ENCODE results near the gene RBPJL.

Gene RBPJL

GRCh38 chr20:45293041-45294002 is 13.3 kb upstream of the RBPJL start:
- DNase-seq (ENCODE audit: low read depth), result peak; percentile 89

DNA sequence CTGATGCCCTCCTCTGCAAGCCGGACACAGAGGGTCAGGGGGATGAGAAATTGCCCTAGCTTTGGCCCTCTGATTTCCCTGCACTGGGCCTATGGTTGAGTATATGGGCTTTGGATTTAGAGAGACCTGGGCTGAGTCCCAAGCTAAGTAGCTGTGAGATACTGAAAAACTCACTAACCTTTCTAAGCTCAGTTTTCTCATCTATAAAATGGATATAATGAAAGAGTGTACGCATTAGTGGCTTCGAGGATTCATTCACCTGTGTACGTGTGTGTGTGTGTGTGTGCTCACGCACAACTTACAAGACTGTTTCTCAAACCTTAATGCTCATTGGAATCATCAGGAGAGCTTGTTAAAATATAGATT is 12.7 kb upstream of the RBPJL start:
- no peak for DNase-seq (ENCODE audit: low read depth)

- no peak for DNase-seq (ENCODE audit: low read depth)
These were observed 12.0 kb upstream of the RBPJL start for GRCh38 chr20:45294659-45295058.

DNA sequence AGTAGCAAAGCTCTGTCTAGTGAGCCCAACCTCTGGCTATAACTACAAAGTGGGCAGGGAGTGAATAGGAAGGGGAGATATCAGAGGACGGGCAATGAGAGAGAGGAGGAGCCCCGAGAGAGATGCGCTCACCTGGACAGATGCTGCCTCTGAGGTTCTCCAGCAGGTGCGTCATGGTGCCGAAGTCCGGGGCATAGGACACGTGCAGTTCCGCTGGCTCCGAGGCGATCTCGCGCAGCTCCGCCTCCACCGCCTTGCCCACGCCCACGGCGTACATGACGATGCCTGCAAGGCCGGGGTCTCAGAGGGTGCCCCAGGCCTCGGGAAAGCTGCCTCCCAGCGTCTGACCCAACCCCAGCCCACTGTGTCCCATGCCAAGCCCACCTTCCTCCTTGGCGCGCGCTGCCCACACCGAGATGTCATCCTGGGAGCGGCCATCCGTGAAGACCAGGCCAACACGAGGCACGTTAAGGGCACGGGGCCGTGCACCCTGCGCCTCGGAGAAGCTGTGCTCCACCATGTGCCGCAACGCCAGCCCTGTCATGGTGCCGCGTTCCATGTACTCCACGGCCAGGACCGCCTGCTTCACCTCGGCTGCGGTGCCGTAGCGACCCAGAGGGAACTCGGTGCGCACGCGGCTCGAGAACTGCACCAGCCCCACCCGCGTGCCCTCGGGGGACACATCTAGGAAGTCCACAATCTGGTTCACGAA is 8.7 kb upstream of the RBPJL start:
- DNase-seq (ENCODE audit: low read depth), result no peak

GRCh38 chr20:45299786-45300185 is 6.9 kb upstream of the RBPJL start:
- no peak for DNase-seq (ENCODE audit: low read depth)

DNA sequence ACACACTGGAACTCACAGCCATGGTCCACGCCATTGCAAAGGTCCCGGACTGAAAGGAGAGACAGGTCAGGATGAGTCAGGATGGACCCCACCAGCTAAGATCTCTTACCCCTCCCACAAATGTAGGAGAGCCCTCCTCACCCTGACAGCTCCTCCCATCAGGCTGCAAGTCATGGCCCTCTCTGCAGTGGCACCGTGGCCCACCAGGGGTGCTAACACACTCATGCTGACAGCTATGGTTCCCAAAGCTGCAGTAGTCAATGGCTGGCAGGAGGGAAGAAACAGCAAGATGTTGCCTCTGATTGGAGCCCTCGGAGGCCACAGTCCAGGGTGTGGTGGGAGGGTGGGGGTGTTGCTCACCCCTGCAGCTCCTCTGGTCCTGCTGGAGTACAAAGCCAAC is 5.7 kb upstream of the RBPJL start:
- DNase-seq (ENCODE audit: low read depth), result peak; percentile 78

GRCh38 chr20:45301824-45302271 is 4.8 kb upstream of the RBPJL start:
- no peak for DNase-seq (ENCODE audit: low read depth)

- DNase-seq (ENCODE audit: low read depth), result peak; percentile 38
These were observed 2.8 kb upstream of the RBPJL start for GRCh38 chr20:45303586-45304463.

DNA sequence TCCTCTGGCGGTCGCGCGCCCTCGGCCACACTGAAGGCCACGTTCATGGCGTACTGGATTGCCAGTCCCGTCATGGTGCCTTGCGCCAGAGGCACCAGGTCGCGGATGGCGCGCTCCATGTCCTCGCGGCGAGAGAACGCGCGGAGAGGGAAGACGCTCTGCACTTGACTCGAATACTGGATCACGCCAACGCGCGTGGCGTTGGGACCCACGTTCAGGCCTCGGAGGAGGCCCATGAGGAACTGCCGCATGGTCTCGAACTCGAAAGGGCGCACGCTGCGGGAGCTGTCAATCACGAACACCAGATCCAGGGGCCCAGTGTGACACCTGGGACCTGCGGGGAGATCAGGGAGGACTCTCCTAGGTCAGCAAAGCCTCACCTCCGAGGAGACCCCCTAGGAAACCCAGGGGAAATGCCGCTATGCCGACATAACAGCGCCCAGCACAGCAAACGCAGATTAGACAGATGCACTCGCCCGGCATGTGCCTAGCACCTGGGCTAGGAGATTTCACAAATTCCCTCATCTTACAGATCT is 2.1 kb upstream of the RBPJL start:
- DNase-seq (ENCODE audit: low read depth), result no peak

- DNase-seq (ENCODE audit: low read depth), result no peak
These were observed 1.4 kb upstream of the RBPJL start for GRCh38 chr20:45305262-45305661.

DNA sequence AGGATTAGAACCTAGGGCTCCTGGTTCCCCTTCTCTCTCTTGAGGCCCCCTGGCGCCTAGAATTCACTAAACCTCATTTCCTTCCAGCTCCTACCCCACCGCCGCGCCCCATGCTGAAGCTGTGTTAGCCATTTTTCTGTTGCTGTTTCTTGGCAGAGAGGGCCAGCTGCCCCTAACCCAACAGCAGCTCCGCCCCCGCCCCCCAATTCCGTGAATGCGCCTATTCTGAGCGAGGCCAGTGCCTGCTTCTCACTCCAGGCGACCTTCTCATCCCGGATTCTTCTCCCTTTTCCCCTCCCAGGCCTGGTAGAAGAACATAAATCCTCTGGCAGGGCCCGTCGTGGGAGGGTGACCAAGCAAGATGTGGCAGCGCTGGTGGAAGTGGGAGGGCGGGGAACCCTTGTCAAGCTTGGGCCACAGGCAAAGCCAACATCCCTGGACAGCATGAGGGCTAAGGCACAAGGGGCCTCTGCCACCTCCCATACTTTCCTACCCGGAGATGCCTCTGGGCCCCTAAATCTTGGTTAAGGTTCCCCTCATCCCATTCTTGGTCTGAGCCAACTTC is 518 bp downstream of the RBPJL start:
- no peak for DNase-seq (ENCODE audit: low read depth)

DNA sequence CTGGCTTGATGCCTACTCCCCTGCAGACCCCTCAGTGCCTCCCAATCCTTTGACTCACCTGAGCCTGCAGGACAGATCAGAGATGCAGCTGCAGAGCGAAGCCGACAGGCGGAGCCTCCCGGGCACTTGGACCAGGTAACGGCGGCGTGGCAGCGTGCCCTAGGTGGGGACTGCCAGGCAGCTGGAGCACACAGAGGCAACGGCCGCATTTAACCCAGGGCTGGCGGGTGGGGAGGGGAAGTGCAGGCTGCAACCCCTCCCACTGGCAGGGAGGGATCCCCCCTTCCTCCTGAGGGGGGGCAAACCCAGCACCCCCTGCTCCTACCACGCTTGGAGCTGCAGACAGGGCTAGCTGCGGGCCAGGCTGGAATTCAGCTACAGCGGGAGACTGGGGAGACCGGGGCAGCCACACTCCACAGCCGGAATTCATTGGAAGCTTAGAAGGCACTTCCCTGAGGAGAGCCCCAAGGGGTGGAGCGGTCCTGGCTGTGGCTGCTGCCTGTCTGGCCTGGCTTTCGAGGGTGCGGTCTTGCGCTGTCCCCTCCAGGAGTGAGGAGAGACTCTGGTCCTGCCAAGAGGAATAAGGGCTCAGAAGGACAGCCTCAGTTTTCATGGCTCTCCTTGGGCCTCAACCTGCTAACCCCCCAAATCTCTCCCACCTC is 1.6 kb downstream of the RBPJL start, which contains the start of gene MATN4:
TSS of gene MATN4 (minus strand) at position 183 of the 662 bp plus-strand sequence. CDS start 2,717 bp downstream, outside the sequence.
- DNase-seq (ENCODE audit: low read depth), result no peak

GRCh38 chr20:45309075-45309474 is 2.4 kb downstream of the RBPJL start:
- no peak for DNase-seq (ENCODE audit: low read depth)

DNA sequence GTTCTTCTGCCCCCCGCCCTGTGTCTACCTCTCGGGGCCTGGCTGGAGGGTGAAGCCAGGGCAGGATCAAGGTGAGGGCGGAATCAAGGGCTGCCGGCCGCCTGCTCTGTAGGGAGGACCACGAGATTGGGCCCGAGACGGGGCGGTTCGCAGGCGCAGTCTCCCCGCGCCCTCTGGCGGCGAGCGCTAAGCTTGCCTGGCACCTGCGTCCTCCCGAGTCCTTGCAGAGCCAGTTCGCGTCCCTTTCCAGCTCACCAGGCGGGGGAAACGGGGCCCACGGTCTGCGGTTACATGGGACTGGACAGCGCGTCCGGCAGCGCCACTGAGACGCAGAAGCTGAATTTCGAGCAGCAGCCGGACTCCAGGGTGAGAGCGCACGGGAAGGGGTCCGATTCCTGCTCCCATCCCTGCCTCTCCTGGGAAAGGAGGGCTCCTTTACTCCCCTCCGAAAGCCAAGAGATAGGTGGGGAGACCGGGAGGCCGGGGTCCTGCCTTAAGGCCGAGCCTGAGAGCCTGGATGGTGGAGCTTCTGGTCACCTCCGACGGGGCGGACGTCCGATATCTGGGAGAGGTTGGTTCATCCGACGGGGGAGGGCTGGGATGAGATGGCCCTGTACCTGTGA is 5.1 kb downstream of the RBPJL start:
- peak; percentile 78 for DNase-seq (ENCODE audit: low read depth)

DNA sequence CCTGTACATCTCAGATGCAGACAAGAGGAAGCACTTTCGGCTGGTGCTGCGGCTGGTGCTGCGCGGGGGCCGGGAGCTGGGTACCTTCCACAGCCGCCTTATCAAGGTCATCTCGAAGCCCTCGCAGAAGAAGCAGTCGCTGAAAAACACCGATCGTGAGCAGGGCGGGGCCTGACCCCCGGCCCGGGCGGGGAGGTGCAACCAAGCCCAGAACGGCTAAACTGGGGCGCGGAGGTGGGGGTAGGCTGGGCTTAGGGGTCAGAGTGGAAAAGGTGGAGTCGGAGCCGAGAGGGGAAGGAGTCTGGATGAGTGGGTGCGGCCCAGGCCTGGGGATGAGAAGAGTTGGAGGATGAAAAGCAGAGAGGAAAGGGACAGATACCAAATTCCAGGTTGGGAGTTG is 5.6 kb downstream of the RBPJL start:
- DNase-seq (ENCODE audit: low read depth), result no peak

- DNase-seq (ENCODE audit: low read depth), result no peak
These were observed 6.5 kb downstream of the RBPJL start for GRCh38 chr20:45313065-45313695.

GRCh38 chr20:45313943-45314342 is 7.3 kb downstream of the RBPJL start:
- DNase-seq (ENCODE audit: low read depth), result no peak

DNA sequence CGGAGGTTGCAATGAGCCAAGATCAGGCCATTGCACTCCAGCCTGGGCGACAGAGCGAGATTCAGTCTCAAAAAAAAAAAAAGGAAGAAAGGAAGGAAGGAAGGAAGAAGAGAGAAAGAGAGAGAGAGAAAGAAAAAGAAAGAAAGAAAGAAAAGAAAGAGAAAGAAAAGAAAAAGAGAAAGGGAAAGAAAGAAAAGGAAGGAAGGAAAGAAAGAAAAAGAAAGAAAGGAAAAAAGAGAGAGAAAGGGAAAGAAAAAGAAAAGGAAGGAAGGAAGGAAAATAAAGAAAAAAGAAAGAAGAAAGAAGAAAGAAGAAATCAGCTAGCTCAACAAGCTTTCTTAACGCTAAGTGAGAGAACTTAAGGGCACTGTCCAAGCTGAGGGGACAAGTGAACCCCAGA is 9.0 kb downstream of the RBPJL start:
- DNase-seq (ENCODE audit: low read depth), result no peak

GRCh38 chr20:45316150-45317080 is 9.8 kb downstream of the RBPJL start:
- no peak for DNase-seq (ENCODE audit: low read depth)
